Karpas-422 (cell line): ENCODE data around the gene CCND1. TPM values are rescaled to one million over a fixed set of nuclear protein-coding genes. Genes with fewer than 3 reads are reported as not detected.

ENCODE experiments used
- DNase-seq: peaks from one replicate; pipeline ENCODE4 v3.0.0-alpha.2; 2015
- H2AFZ ChIP-seq: fragments of 200-600 bp; sonication (generic); 2 replicates; pipeline ENCODE4 v1.6.1; 2014; ENCODE audit warnings: antibody characterized with exemption, low read length, mixed read lengths
- H3K27ac ChIP-seq: fragments of 200-600 bp; sonication (generic); 2 replicates; pipeline ENCODE4 v1.5.1; 2014; ENCODE audit warnings: mild to moderate bottlenecking, low read length, moderate library complexity
- H3K27me3 ChIP-seq: fragments of 200-600 bp; sonication (generic); 2 replicates; pipeline ENCODE4 v1.6.1; 2014; ENCODE audit warnings: low read length, mixed read lengths
- H3K36me3 ChIP-seq: fragments of 200-600 bp; sonication (generic); 2 replicates; pipeline ENCODE4 v1.6.1; 2014; ENCODE audit warnings: low read length, mixed read lengths; ENCODE audit not compliant: insufficient read depth
- H3K4me1 ChIP-seq: fragments of 200-600 bp; sonication (generic); 2 replicates; pipeline ENCODE4 v1.6.1; 2014; ENCODE audit warnings: mild to moderate bottlenecking, low read length, mixed read lengths
- H3K4me2 ChIP-seq: fragments of 200-600 bp; sonication (generic); 2 replicates; pipeline ENCODE4 v1.6.1; 2014; ENCODE audit warnings: low read length, low read depth, mild to moderate bottlenecking; ENCODE audit not compliant: poor library complexity, severe bottlenecking
- H3K4me3 ChIP-seq: fragments of 200-600 bp; sonication (generic); 2 replicates; pipeline ENCODE4 v1.5.1; 2014; ENCODE audit warnings: mild to moderate bottlenecking, antibody characterized with exemption, low read length, mixed read lengths
- H3K79me2 ChIP-seq: fragments of 200-600 bp; sonication (generic); 2 replicates; pipeline ENCODE4 v1.6.1; 2014; ENCODE audit warnings: mild to moderate bottlenecking, low read length, mixed read lengths
- H3K9ac ChIP-seq: fragments of 200-600 bp; sonication (generic); 2 replicates; pipeline ENCODE4 v1.6.0; 2014; ENCODE audit warnings: low read length
- H3K9me2 ChIP-seq: fragments of 200-600 bp; sonication (generic), shearing (Covaris generic); replicated peaks from 2 replicates; pipeline ENCODE4 v1.6.0; 2014; ENCODE audit warnings: mild to moderate bottlenecking, low read length, moderate library complexity; ENCODE audit not compliant: insufficient read depth
- H3K9me3 ChIP-seq: fragments of 300-700, 200-600 bp; sonication (generic); 2 replicates; pipeline ENCODE4 v1.6.1; 2014; ENCODE audit warnings: low read length, mixed read lengths
- H4K20me1 ChIP-seq: fragments of 200-600 bp; sonication (generic); 2 replicates; pipeline ENCODE4 v1.6.1; 2014; ENCODE audit warnings: mild to moderate bottlenecking, antibody characterized with exemption, low read length, low read depth; ENCODE audit not compliant: insufficient read depth
- total RNA-seq: library from RNA; depleted of rRNA; stranded (reverse); fragments of >200 nt; shearing (Covaris generic); gene quantifications from 2 replicates; pipeline ENCODE4 v1.2.3, GENCODE V29; 2014; ENCODE audit warnings: low replicate concordance

Gene CCND1
- total RNA-seq, 1 experiment from 2014 or later, result 4.3 TPM

DNA sequence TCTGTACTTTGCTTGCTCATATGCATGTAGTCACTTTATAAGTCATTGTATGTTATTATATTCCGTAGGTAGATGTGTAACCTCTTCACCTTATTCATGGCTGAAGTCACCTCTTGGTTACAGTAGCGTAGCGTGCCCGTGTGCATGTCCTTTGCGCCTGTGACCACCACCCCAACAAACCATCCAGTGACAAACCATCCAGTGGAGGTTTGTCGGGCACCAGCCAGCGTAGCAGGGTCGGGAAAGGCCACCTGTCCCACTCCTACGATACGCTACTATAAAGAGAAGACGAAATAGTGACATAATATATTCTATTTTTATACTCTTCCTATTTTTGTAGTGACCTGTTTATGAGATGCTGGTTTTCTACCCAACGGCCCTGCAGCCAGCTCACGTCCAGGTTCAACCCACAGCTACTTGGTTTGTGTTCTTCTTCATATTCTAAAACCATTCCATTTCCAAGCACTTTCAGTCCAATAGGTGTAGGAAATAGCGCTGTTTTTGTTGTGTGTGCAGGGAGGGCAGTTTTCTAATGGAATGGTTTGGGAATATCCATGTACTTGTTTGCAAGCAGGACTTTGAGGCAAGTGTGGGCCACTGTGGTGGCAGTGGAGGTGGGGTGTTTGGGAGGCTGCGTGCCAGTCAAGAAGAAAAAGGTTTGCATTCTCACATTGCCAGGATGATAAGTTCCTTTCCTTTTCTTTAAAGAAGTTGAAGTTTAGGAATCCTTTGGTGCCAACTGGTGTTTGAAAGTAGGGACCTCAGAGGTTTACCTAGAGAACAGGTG lies 11.1 kb downstream of the CCND1 start:
- H3K4me1 ChIP-seq, result no peaks in the 10 kb centered on the region
- no peaks in the 10 kb centered on the region for H3K79me2 ChIP-seq
- no peak overlapping the region for H3K27ac ChIP-seq
- H3K9me3 ChIP-seq, result no peaks in the 10 kb centered on the region
- no peak for DNase-seq
- no peaks in the 10 kb centered on the region for H3K36me3 ChIP-seq
- H3K4me2 ChIP-seq, result no peak overlapping the region
- peaks cover 1% of the 10 kb centered on the region; the same call in 1 of the 2 replicates for H4K20me1 ChIP-seq
- no peak overlapping the region for H3K9ac ChIP-seq
- no peaks in the 10 kb centered on the region for H3K9me2 ChIP-seq
- H3K27me3 ChIP-seq, result no peaks in the 10 kb centered on the region
- H3K4me3 ChIP-seq, result no peak overlapping the region
- no peak overlapping the region for H2AFZ ChIP-seq

DNA sequence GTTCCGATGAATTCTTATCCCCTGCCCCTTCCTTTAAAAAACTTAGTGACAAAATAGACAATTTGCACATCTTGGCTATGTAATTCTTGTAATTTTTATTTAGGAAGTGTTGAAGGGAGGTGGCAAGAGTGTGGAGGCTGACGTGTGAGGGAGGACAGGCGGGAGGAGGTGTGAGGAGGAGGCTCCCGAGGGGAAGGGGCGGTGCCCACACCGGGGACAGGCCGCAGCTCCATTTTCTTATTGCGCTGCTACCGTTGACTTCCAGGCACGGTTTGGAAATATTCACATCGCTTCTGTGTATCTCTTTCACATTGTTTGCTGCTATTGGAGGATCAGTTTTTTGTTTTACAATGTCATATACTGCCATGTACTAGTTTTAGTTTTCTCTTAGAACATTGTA lies 12.0 kb downstream of the CCND1 start:
- Histone ChIP-seq H3K27ac (no peak overlapping the region), H3K36me3 (no peaks in the 10 kb centered on the region), H3K27me3 (no peaks in the 10 kb centered on the region), H3K9me2 (no peaks in the 10 kb centered on the region), H3K4me1 (no peaks in the 10 kb centered on the region), H2AFZ (no peak overlapping the region), H3K4me3 (no peak overlapping the region), H3K9ac (no peak overlapping the region), H4K20me1 (no peaks in the 10 kb centered on the region), H3K9me3 (no peaks in the 10 kb centered on the region), H3K79me2 (no peaks in the 10 kb centered on the region), H3K4me2 (no peak overlapping the region)
- DNase-seq, result no peak

- H3K9me2 ChIP-seq, result no peaks in the 10 kb centered on the region
- H3K4me2 ChIP-seq, result no peak overlapping the region
- no peaks in the 10 kb centered on the region for H3K36me3 ChIP-seq
- no peak for DNase-seq
- no peaks in the 10 kb centered on the region for H3K79me2 ChIP-seq
- no peaks in the 10 kb centered on the region for H3K27me3 ChIP-seq
- no peak overlapping the region for H3K4me3 ChIP-seq
- H4K20me1 ChIP-seq, result no peaks in the 10 kb centered on the region
- no peaks in the 10 kb centered on the region for H3K9me3 ChIP-seq
- no peak overlapping the region for H3K27ac ChIP-seq
- H3K4me1 ChIP-seq, result no peaks in the 10 kb centered on the region
- H2AFZ ChIP-seq, result no peak overlapping the region
- H3K9ac ChIP-seq, result no peak overlapping the region
Measured at GRCh38 chr11:69653406-69653960, 12.5 kb downstream of the CCND1 start.

- Histone ChIP-seq H3K4me2 (no peak overlapping the region), H3K9ac (no peak overlapping the region)
Measured at GRCh38 chr11:69654001-69654659, 13.2 kb downstream of the CCND1 start.

GRCh38 chr11:69654660-69655478 lies 13.9 kb downstream of the CCND1 start:
- no peak for DNase-seq
- Histone ChIP-seq H3K4me3 (no peak overlapping the region), H3K4me2 (no peak overlapping the region), H3K36me3 (no peaks in the 10 kb centered on the region), H4K20me1 (no peaks in the 10 kb centered on the region), H2AFZ (no peak overlapping the region), H3K9ac (no peak overlapping the region), H3K27ac (no peak overlapping the region), H3K9me3 (no peaks in the 10 kb centered on the region), H3K79me2 (no peaks in the 10 kb centered on the region), H3K27me3 (no peaks in the 10 kb centered on the region), H3K4me1 (no peaks in the 10 kb centered on the region), H3K9me2 (no peaks in the 10 kb centered on the region)

More at GRCh38 chr11:69654001-69654659, 13.2 kb downstream of the CCND1 start:
- Histone ChIP-seq H3K4me3 (no peak overlapping the region), H4K20me1 (no peaks in the 10 kb centered on the region), H3K9me2 (no peaks in the 10 kb centered on the region), H3K27me3 (no peaks in the 10 kb centered on the region), H2AFZ (no peak overlapping the region), H3K27ac (no peak overlapping the region), H3K79me2 (no peaks in the 10 kb centered on the region), H3K4me1 (no peaks in the 10 kb centered on the region), H3K36me3 (no peaks in the 10 kb centered on the region), H3K9me3 (no peaks in the 10 kb centered on the region)
- DNase-seq, result no peak

GRCh38 chr11:69655479-69656428 lies 14.8 kb downstream of the CCND1 start:
- Histone ChIP-seq H3K27me3 (no peaks in the 10 kb centered on the region), H3K27ac (no peak overlapping the region), H3K4me3 (no peak overlapping the region), H3K9me2 (no peaks in the 10 kb centered on the region), H4K20me1 (no peaks in the 10 kb centered on the region), H2AFZ (no peak overlapping the region), H3K79me2 (no peaks in the 10 kb centered on the region), H3K36me3 (no peaks in the 10 kb centered on the region), H3K9me3 (no peaks in the 10 kb centered on the region), H3K9ac (no peak overlapping the region), H3K4me1 (no peaks in the 10 kb centered on the region), H3K4me2 (no peak overlapping the region)
- no peak for DNase-seq

GRCh38 chr11:69656536-69657455 lies 15.8 kb downstream of the CCND1 start:
- H4K20me1 ChIP-seq, result no peaks in the 10 kb centered on the region

More at GRCh38 chr11:69656536-69657455, 15.8 kb downstream of the CCND1 start:
- Histone ChIP-seq H2AFZ (no peak overlapping the region), H3K4me1 (no peaks in the 10 kb centered on the region), H3K9ac (no peak overlapping the region), H3K9me3 (no peaks in the 10 kb centered on the region), H3K9me2 (no peaks in the 10 kb centered on the region), H3K79me2 (no peaks in the 10 kb centered on the region), H3K4me2 (no peak overlapping the region), H3K27ac (no peak overlapping the region), H3K36me3 (no peaks in the 10 kb centered on the region), H3K4me3 (no peak overlapping the region), H3K27me3 (no peaks in the 10 kb centered on the region)
- no peak for DNase-seq
